OCI-LY1 (cell line): ENCODE measurements around the gene ARHGEF39.

Experiments
- H2AFZ ChIP-seq: fragments of 200-600 bp; sonication (generic), shearing (Covaris generic); 2 replicates; pipeline ENCODE4 v1.6.0; 2014; ENCODE audit warnings: antibody characterized with exemption, mild to moderate bottlenecking, low read length
- H3F3A ChIP-seq: fragments of 200-600 bp; sonication (generic), shearing (Covaris generic); 2 replicates; pipeline ENCODE4 v1.6.0; 2014; ENCODE audit warnings: mild to moderate bottlenecking, antibody characterized with exemption, low read length, moderate library complexity; ENCODE audit not compliant: insufficient read depth
- H3K27ac ChIP-seq: fragments of 200-600 bp; sonication (generic); 2 replicates; pipeline ENCODE4 v1.5.1; 2014; ENCODE audit warnings: low read length, mixed run types, mild to moderate bottlenecking, low read depth; ENCODE audit not compliant: poor library complexity, severe bottlenecking
- H3K27me3 ChIP-seq: fragments of 200-600 bp; sonication (generic); 2 replicates; pipeline ENCODE4 v1.6.0; 2014; ENCODE audit warnings: antibody characterized with exemption, mild to moderate bottlenecking, low read length, moderate library complexity; ENCODE audit not compliant: insufficient read depth
- H3K36me3 ChIP-seq: fragments of 200-600 bp; sonication (generic); 2 replicates; pipeline ENCODE4 v1.6.1; 2014; ENCODE audit warnings: mild to moderate bottlenecking, antibody characterized with exemption, low read length, moderate library complexity, mixed read lengths; ENCODE audit not compliant: insufficient read depth
- H3K4me1 ChIP-seq: fragments of 200-600 bp; sonication (generic); 2 replicates; pipeline ENCODE4 v1.5.1; 2014; ENCODE audit warnings: mild to moderate bottlenecking, low read length, moderate library complexity; ENCODE audit not compliant: insufficient read depth, severe bottlenecking
- H3K4me2 ChIP-seq: fragments of 200-600 bp; sonication (generic), shearing (Covaris generic); 2 replicates; pipeline ENCODE4 v1.6.1; 2014; ENCODE audit warnings: low read length
- H3K4me3 ChIP-seq: fragments of 200-600 bp; sonication (generic); 2 replicates; pipeline ENCODE4 v1.5.1; 2014; ENCODE audit warnings: low read length, low read depth, mild to moderate bottlenecking, mixed read lengths; ENCODE audit not compliant: poor library complexity, severe bottlenecking
- H3K79me2 ChIP-seq: fragments of 200-600 bp; shearing (Covaris generic); 2 replicates; pipeline ENCODE4 v1.6.1; 2016; ENCODE audit warnings: mixed run types, low read length, mixed read lengths; ENCODE audit not compliant: insufficient read depth
- H3K9ac ChIP-seq: fragments of 200-600 bp; sonication (generic), shearing (Covaris generic); 2 replicates; pipeline ENCODE4 v1.6.1; 2014; ENCODE audit warnings: mild to moderate bottlenecking, low read length, mixed read lengths
- H3K9me2 ChIP-seq: fragments of 200-600 bp; sonication (generic), shearing (Covaris generic); 2 replicates; pipeline ENCODE4 v1.6.1; 2014; ENCODE audit warnings: low read depth, mild to moderate bottlenecking, low read length, mixed read lengths
- H3K9me3 ChIP-seq: fragments of 200-600 bp; shearing (Covaris generic); 2 replicates; pipeline ENCODE4 v1.6.1; 2014; ENCODE audit warnings: low read length, mixed read lengths
- H4K20me1 ChIP-seq: fragments of 200-600 bp; sonication (generic), shearing (Covaris generic); 2 replicates; pipeline ENCODE4 v1.6.0; 2016; ENCODE audit warnings: mild to moderate bottlenecking, low read length; ENCODE audit not compliant: insufficient read depth
- CTCF ChIP-seq: fragments of 200-600 bp; sonication (generic), shearing (Covaris generic); IDR thresholded peaks from 2 replicates; pipeline ENCODE4 v1.5.1; 2017; ENCODE audit warnings: mild to moderate bottlenecking, antibody characterized with exemption, low read length, moderate library complexity, mixed read lengths
- EZH2 ChIP-seq: fragments of 200-600 bp; sonication (generic), shearing (Covaris generic); IDR thresholded peaks from 2 replicates; pipeline ENCODE4 v1.8.0; 2017; ENCODE audit warnings: borderline replicate concordance, mixed run types, mild to moderate bottlenecking, antibody characterized with exemption, low read length, moderate library complexity, mixed read lengths

Gene ARHGEF39

GRCh38 chr9:35664531-35665470 lies at the start of gene ARHGEF39:
Gene ARHGEF39, minus strand, starts transcription at chr9:35665195. Its CDS starts 26 bp downstream, at chr9:35665169.
- peaks cover 33% of the 10 kb centered on the region; the same call in 1 of the 2 replicates for H3K36me3 ChIP-seq
- no peaks in the 10 kb centered on the region for H4K20me1 ChIP-seq
- H3K9me2 ChIP-seq = no peaks in the 10 kb centered on the region
- peak; percentile 53 for TF ChIP-seq CTCF
- no peak for TF ChIP-seq EZH2
- no peaks in the 10 kb centered on the region for H3K9me3 ChIP-seq
- no peaks in the 10 kb centered on the region for H3F3A ChIP-seq
- H3K4me1 ChIP-seq = peaks cover 52% of the 10 kb centered on the region
- H3K79me2 ChIP-seq = no peaks in the 10 kb centered on the region
- H3K27ac ChIP-seq = peak within 1 kb of the TSS; percentile 85
- H3K9ac ChIP-seq = peak within 1 kb of the TSS; percentile 91
- H3K27me3 ChIP-seq = no peaks in the 10 kb centered on the region
- H3K4me2 ChIP-seq = peak within 1 kb of the TSS; percentile 71
- no peak within 1 kb of the TSS for H2AFZ ChIP-seq
- peak within 1 kb of the TSS; percentile 74 for H3K4me3 ChIP-seq

GRCh38 chr9:35714123-35714522 lies 49.1 kb upstream of the ARHGEF39 start:
- Histone ChIP-seq H3K4me1 (no peaks in the 10 kb centered on the region), H3F3A (no peaks in the 10 kb centered on the region), H3K27me3 (no peaks in the 10 kb centered on the region), H4K20me1 (no peaks in the 10 kb centered on the region), H3K4me3 (no peak overlapping the region), H3K9me2 (no peaks in the 10 kb centered on the region), H3K9me3 (no peaks in the 10 kb centered on the region), H3K27ac (no peak overlapping the region), H3K9ac (no peak overlapping the region), H3K79me2 (no peaks in the 10 kb centered on the region), H3K36me3 (peaks cover 90% of the 10 kb centered on the region), H3K4me2 (no peak overlapping the region), H2AFZ (no peak overlapping the region)
- TF ChIP-seq EZH2 = no peak
- TF ChIP-seq CTCF = no peak

GRCh38 chr9:35713578-35713977 lies 48.6 kb upstream of the ARHGEF39 start:
- Histone ChIP-seq H3K27me3 (no peaks in the 10 kb centered on the region), H3K9me3 (no peaks in the 10 kb centered on the region), H3K4me1 (no peaks in the 10 kb centered on the region), H3K9me2 (no peaks in the 10 kb centered on the region), H3K27ac (no peak overlapping the region), H3K4me2 (no peak overlapping the region), H3K79me2 (no peaks in the 10 kb centered on the region), H3K36me3 (peaks cover 90% of the 10 kb centered on the region), H3K4me3 (no peak overlapping the region), H4K20me1 (no peaks in the 10 kb centered on the region), H2AFZ (no peak overlapping the region), H3K9ac (no peak overlapping the region), H3F3A (no peaks in the 10 kb centered on the region)
- TF ChIP-seq CTCF = no peak
- TF ChIP-seq EZH2 = no peak
